ENCODE measurements around the gene GNAT1.

GNAT1 gene

DNA sequence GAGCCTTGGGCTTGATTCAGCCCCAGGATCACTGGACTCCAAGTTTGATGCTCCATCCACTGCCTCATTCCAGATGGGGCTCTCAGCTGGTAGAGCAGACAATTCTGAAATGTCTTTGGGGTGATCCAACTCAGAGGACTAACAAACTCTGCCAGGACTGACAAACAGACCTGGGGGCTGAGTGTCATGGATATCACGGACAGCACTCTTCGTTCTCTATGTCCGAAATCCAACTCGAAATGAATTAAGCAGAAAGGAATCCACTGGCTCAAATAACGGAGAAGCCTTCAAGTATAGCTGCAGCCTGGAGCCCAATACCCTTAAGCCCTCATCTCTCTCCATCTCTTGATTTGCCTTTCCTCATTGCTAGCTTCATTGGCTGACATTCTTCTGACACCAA, 27.9 kb downstream of the GNAT1 start:
- POLR2A ChIA-PET, result interaction anchor here (1.1 kb wide), 1 partner anchor 14 kb away, joined by 3 read pairs; the partner anchor contains the start of gene SLC38A3
- H3K27ac ChIP-seq (ENCODE audit: insufficient read depth in 1 of 2, low read depth in 1 of 2, low read length in 2 of 2, poor library complexity in 1 of 2, severe bottlenecking in 2 of 2), result no peak overlapping the region
- WGBS (ENCODE audit: insufficient coverage), result 100% methylated on average over 5 of the region's 5 CpGs
- DNase-seq, result no peak
- H3K4me3 ChIP-seq (ENCODE audit: control insufficient read depth in 1 of 7, extremely low read depth in 1 of 7, insufficient read depth in 4 of 7, low read depth in 2 of 7, low read length in 6 of 7), result no peak overlapping the region
- peaks cover 0 to 20% (median 10%) of the 10 kb centered on the region in 4 experiments for H3K4me1 ChIP-seq (ENCODE audit: control extremely low read depth in 1 of 4, control insufficient read depth in 4 of 4, insufficient read depth in 4 of 4, low read length in 3 of 4)
- no peaks in the 10 kb centered on the region for H3K36me3 ChIP-seq (ENCODE audit: control insufficient read depth in 4 of 4, insufficient read depth in 4 of 4, low read length in 3 of 4)
- CTCF ChIA-PET, result interaction anchor here (0.7 to 72.5 kb wide), 7 partner anchors 12 to 100 kb away, joined by 3 to 1875 read pairs (median 12); partner anchors contain the start of genes GNAI2, GNAT1, IFRD2 and LSMEM2
- H3K9me3 ChIP-seq (ENCODE audit: control extremely low read depth in 1 of 5, control insufficient read depth in 4 of 5, insufficient read depth in 2 of 5, low read depth in 1 of 5, low read length in 4 of 5), result no peaks in the 10 kb centered on the region
- no peaks in the 10 kb centered on the region for H3K27me3 ChIP-seq (replicated peaks in 2 of 5; ENCODE audit: control insufficient read depth in 4 of 5, insufficient read depth in 5 of 5, low read length in 4 of 5)

DNA sequence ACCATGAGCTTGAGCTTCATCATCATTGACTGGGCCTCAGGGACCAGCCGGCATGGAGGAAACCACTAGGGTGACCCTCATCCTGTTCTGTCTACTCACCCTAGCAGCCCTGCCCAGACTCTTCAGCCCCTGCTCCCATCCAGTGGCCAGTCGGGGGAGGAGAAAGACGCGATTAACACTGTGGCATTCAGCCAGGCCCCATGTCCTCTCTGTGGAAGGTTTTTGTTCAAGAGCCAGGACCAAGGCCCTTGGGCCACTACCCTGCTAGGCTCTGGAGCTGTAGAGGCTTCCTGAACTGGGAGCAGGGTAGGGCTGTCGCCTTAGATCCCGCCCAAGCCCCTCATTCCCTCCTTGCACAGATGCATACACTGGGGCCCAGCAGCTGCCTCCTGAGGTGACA, 28.7 kb downstream of the GNAT1 start:
- Histone ChIP-seq H3K4me1 (ENCODE audit: control extremely low read depth in 1 of 4, control insufficient read depth in 4 of 4, insufficient read depth in 4 of 4, low read length in 3 of 4) (peaks cover 0 to 20% (median 10%) of the 10 kb centered on the region in 4 experiments), H3K4me3 (ENCODE audit: control insufficient read depth in 1 of 7, extremely low read depth in 1 of 7, insufficient read depth in 4 of 7, low read depth in 2 of 7, low read length in 6 of 7) (no peak overlapping the region), H3K9me3 (ENCODE audit: control extremely low read depth in 1 of 5, control insufficient read depth in 4 of 5, insufficient read depth in 2 of 5, low read depth in 1 of 5, low read length in 4 of 5) (no peaks in the 10 kb centered on the region), H3K27ac (ENCODE audit: insufficient read depth in 1 of 2, low read depth in 1 of 2, low read length in 2 of 2, poor library complexity in 1 of 2, severe bottlenecking in 2 of 2) (no peak overlapping the region), H3K27me3 (replicated peaks in 2 of 5; ENCODE audit: control insufficient read depth in 4 of 5, insufficient read depth in 5 of 5, low read length in 4 of 5) (peaks cover 0 to 4% (median 0%) of the 10 kb centered on the region in 5 experiments), H3K36me3 (ENCODE audit: control insufficient read depth in 4 of 4, insufficient read depth in 4 of 4, low read length in 3 of 4) (no peaks in the 10 kb centered on the region)
- POLR2A ChIA-PET, result no interaction called here
- CTCF ChIA-PET, result interaction anchor here (1.0 to 72.5 kb wide), 5 partner anchors 12 to 98 kb away, joined by 3 to 1875 read pairs (median 176); partner anchors contain the start of genes GNAI2, GNAT1, LSMEM2 and SEMA3B
- DNase-seq, result no peak
- 85% methylated on average over 6 of the region's 6 CpGs for WGBS (ENCODE audit: insufficient coverage)

DNA sequence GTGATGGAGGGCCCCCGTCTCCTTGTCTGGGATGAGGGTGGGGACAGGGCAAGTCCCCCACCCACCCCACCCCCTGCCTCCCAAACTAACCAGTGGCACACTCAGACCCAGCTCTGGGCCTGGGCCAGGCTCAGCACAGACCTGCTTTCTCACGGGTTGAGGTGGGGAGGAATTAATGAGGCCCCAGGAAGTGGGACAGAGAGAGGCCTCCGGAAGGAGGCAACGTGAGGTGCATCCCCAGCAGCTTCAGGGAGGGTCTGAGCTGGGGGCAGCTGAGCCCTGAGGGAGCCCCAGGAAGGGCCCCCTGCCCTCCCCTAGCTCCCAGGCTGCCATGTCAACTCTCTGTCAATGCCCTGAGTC, 29.6 kb downstream of the GNAT1 start:
- ChIA-PET CTCF (interaction anchor here (0.9 to 72.5 kb wide), 7 partner anchors 11 to 99 kb away, joined by 3 to 1875 read pairs (median 12); partner anchors contain the start of genes GNAI2, GNAT1, LSMEM2 and SEMA3B), POLR2A (interaction anchor here (0.6 to 1.0 kb wide), 3 partner anchors 14 to 69 kb away, joined by 3 to 4 read pairs (median 4); no protein-coding TSS in a partner anchor)
- 6% methylated on average over 3 of the region's 4 CpGs for WGBS (ENCODE audit: insufficient coverage)
- Histone ChIP-seq H3K9me3 (ENCODE audit: control extremely low read depth in 1 of 5, control insufficient read depth in 4 of 5, insufficient read depth in 2 of 5, low read depth in 1 of 5, low read length in 4 of 5) (no peaks in the 10 kb centered on the region), H3K4me3 (ENCODE audit: control insufficient read depth in 1 of 7, extremely low read depth in 1 of 7, insufficient read depth in 4 of 7, low read depth in 2 of 7, low read length in 6 of 7) (no peak overlapping the region), H3K27me3 (replicated peaks in 2 of 5; ENCODE audit: control insufficient read depth in 4 of 5, insufficient read depth in 5 of 5, low read length in 4 of 5) (peaks cover 0 to 4% (median 0%) of the 10 kb centered on the region in 5 experiments), H3K4me1 (ENCODE audit: control extremely low read depth in 1 of 4, control insufficient read depth in 4 of 4, insufficient read depth in 4 of 4, low read length in 3 of 4) (peaks cover 0 to 20% (median 11%) of the 10 kb centered on the region in 4 experiments), H3K27ac (ENCODE audit: insufficient read depth in 1 of 2, low read depth in 1 of 2, low read length in 2 of 2, poor library complexity in 1 of 2, severe bottlenecking in 2 of 2) (no peak overlapping the region), H3K36me3 (ENCODE audit: control insufficient read depth in 4 of 4, insufficient read depth in 4 of 4, low read length in 3 of 4) (no peaks in the 10 kb centered on the region)
- no peak for DNase-seq

DNA sequence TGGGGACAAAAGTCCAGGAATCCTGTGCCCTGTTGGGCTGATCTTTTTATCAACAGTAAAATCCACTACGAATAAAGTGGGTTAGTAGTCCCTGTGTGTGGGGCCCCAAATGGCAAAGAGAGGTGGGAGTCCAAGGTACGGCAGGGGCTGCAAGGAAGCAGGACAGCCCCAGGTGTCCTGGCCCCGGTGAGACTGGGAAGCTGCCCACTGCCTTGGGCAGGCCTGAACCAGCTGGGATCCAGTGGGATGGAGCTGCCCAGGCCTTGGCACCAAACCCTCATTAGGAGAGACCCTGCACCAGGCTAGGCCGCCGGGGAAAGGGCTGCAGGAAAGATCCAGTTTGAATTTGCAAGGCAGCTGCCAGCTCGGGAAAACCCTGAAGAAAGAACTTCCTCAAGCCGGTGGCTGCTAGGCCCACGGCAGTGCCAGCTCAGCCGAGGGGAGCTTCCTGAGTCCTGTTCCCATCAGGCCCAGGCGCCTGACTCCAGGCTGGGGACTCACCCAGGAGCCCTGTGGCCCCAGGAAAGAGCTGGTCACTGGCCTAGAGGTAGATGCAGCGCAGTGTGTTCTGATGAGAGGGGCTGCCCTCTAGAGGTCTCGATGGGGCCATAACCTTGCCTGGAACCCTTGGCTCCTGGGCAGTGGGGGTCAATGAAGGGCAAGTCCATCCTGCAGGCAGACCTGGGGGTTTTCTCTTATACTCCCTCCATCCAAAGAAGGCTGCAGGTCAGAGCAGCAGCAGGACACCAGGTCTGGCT, 30.2 kb downstream of the GNAT1 start:
- DNase-seq, result no peak
- POLR2A ChIA-PET, result interaction anchor here (0.6 to 1.0 kb wide), 3 partner anchors 14 to 69 kb away, joined by 3 to 4 read pairs (median 4); no protein-coding TSS in a partner anchor
- CTCF ChIA-PET, result interaction anchor here (0.9 to 72.5 kb wide), 6 partner anchors 10 to 96 kb away, joined by 3 to 1875 read pairs (median 90); partner anchors contain the start of genes GNAI2, GNAT1, LSMEM2 and SEMA3B
- Histone ChIP-seq H3K36me3 (ENCODE audit: control insufficient read depth in 4 of 4, insufficient read depth in 4 of 4, low read length in 3 of 4) (no peaks in the 10 kb centered on the region), H3K27ac (ENCODE audit: insufficient read depth in 1 of 2, low read depth in 1 of 2, low read length in 2 of 2, poor library complexity in 1 of 2, severe bottlenecking in 2 of 2) (no peak overlapping the region), H3K27me3 (replicated peaks in 2 of 5; ENCODE audit: control insufficient read depth in 4 of 5, insufficient read depth in 5 of 5, low read length in 4 of 5) (peaks cover 0 to 4% (median 0%) of the 10 kb centered on the region in 5 experiments), H3K9me3 (ENCODE audit: control extremely low read depth in 1 of 5, control insufficient read depth in 4 of 5, insufficient read depth in 2 of 5, low read depth in 1 of 5, low read length in 4 of 5) (no peaks in the 10 kb centered on the region), H3K4me3 (ENCODE audit: control insufficient read depth in 1 of 7, extremely low read depth in 1 of 7, insufficient read depth in 4 of 7, low read depth in 2 of 7, low read length in 6 of 7) (no peak overlapping the region), H3K4me1 (ENCODE audit: control extremely low read depth in 1 of 4, control insufficient read depth in 4 of 4, insufficient read depth in 4 of 4, low read length in 3 of 4) (peaks cover 0 to 20% (median 15%) of the 10 kb centered on the region in 4 experiments)
- WGBS (ENCODE audit: insufficient coverage), result 37% methylated on average over 11 of the region's 12 CpGs

DNA sequence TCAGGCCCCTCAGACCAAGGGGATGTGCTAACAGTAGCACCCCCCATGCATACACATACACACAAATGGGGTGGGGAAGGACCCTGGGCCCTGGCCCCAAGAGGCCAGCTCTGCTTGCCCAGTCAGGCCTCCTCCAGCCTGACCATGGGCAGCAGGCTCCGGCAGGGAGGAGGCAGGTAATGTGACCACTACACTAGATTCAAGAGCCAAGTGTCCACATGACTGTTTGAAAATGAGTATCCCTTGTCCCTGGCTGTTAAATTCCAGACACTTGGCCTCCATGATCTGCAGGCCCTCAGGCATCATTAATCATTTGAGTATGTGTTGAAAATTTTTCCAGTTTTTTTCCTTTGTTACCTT, 30.7 kb downstream of the GNAT1 start:
- WGBS (ENCODE audit: insufficient coverage), result no CpG with 5 or more reads among the region's 1 CpG
- Histone ChIP-seq H3K9me3 (ENCODE audit: control extremely low read depth in 1 of 5, control insufficient read depth in 4 of 5, insufficient read depth in 2 of 5, low read depth in 1 of 5, low read length in 4 of 5) (no peaks in the 10 kb centered on the region), H3K27ac (ENCODE audit: insufficient read depth in 1 of 2, low read depth in 1 of 2, low read length in 2 of 2, poor library complexity in 1 of 2, severe bottlenecking in 2 of 2) (no peak overlapping the region), H3K4me1 (ENCODE audit: control extremely low read depth in 1 of 4, control insufficient read depth in 4 of 4, insufficient read depth in 4 of 4, low read length in 3 of 4) (peaks cover 0 to 26% (median 20%) of the 10 kb centered on the region in 4 experiments), H3K27me3 (replicated peaks in 2 of 5; ENCODE audit: control insufficient read depth in 4 of 5, insufficient read depth in 5 of 5, low read length in 4 of 5) (peaks cover 0 to 4% (median 0%) of the 10 kb centered on the region in 5 experiments), H3K4me3 (ENCODE audit: control insufficient read depth in 1 of 7, extremely low read depth in 1 of 7, insufficient read depth in 4 of 7, low read depth in 2 of 7, low read length in 6 of 7) (no peak overlapping the region), H3K36me3 (ENCODE audit: control insufficient read depth in 4 of 4, insufficient read depth in 4 of 4, low read length in 3 of 4) (no peaks in the 10 kb centered on the region)
- ChIA-PET POLR2A (interaction anchor here (1.0 kb wide), 1 partner anchor 13 kb away, joined by 4 read pairs; no protein-coding TSS in a partner anchor), CTCF (interaction anchor here (0.9 to 72.5 kb wide), 4 partner anchors 10 to 66 kb away, joined by 3 to 1875 read pairs (median 1026); partner anchors contain the start of genes GNAI2, GNAT1, LSMEM2 and SEMA3B)
- DNase-seq, result no peak

DNA sequence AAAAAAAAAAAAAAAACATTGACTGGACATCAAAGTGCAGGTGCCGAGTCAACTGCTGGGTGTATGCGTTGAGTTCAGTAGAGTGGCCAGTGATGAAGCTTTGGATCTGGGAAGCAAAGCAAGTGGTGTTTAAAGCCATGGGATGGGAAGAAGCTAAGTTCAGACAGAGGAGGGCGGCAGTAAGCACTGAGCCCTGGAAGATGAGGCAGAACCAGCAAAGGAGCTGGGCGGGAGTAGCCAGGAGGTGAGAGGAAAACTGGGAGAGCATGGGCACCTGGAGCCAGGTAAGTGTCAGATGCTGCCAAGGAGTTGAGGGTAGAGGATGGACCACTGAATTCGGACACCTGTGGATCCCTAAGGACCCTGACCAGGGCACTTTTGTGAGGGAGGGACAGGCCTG, 33.2 kb downstream of the GNAT1 start:
- H3K36me3 ChIP-seq (ENCODE audit: control insufficient read depth in 4 of 4, insufficient read depth in 4 of 4, low read length in 3 of 4), result no peaks in the 10 kb centered on the region
- CTCF ChIA-PET, result interaction anchor here (0.7 to 72.5 kb wide), 10 partner anchors 7 to 102 kb away, joined by 3 to 1875 read pairs (median 4); partner anchors contain the start of genes GNAI2, GNAT1, LSMEM2 and SEMA3B
- H3K27ac ChIP-seq (ENCODE audit: insufficient read depth in 1 of 2, low read depth in 1 of 2, low read length in 2 of 2, poor library complexity in 1 of 2, severe bottlenecking in 2 of 2), result no peak overlapping the region
- no peak overlapping the region for H3K4me3 ChIP-seq (ENCODE audit: control insufficient read depth in 1 of 7, extremely low read depth in 1 of 7, insufficient read depth in 4 of 7, low read depth in 2 of 7, low read length in 6 of 7)
- POLR2A ChIA-PET, result interaction anchor here (1.1 kb wide), 1 partner anchor 11 kb away, joined by 3 read pairs; no protein-coding TSS in a partner anchor
- peaks cover 0 to 48% (median 36%) of the 10 kb centered on the region in 4 experiments for H3K4me1 ChIP-seq (ENCODE audit: control extremely low read depth in 1 of 4, control insufficient read depth in 4 of 4, insufficient read depth in 4 of 4, low read length in 3 of 4)
- no peak for DNase-seq
- WGBS (ENCODE audit: insufficient coverage), result 92% methylated on average over 5 of the region's 5 CpGs
- H3K27me3 ChIP-seq (replicated peaks in 2 of 5; ENCODE audit: control insufficient read depth in 4 of 5, insufficient read depth in 5 of 5, low read length in 4 of 5), result peaks cover 0 to 4% (median 0%) of the 10 kb centered on the region in 5 experiments
- H3K9me3 ChIP-seq (ENCODE audit: control extremely low read depth in 1 of 5, control insufficient read depth in 4 of 5, insufficient read depth in 2 of 5, low read depth in 1 of 5, low read length in 4 of 5), result no peaks in the 10 kb centered on the region

All from common myeloid progenitor, CD34-positive (primary cell).